NCI-H1694 treated with DMSO at 0.1 percent for 48 hours (cell line): ENCODE data around the gene ANKRD44.

Experiments used
- DNase-seq: peaks from one replicate; lab custom pipeline; 2025; lab: John Stamatoyannopoulos, UW

The ANKRD44 gene

DNA sequence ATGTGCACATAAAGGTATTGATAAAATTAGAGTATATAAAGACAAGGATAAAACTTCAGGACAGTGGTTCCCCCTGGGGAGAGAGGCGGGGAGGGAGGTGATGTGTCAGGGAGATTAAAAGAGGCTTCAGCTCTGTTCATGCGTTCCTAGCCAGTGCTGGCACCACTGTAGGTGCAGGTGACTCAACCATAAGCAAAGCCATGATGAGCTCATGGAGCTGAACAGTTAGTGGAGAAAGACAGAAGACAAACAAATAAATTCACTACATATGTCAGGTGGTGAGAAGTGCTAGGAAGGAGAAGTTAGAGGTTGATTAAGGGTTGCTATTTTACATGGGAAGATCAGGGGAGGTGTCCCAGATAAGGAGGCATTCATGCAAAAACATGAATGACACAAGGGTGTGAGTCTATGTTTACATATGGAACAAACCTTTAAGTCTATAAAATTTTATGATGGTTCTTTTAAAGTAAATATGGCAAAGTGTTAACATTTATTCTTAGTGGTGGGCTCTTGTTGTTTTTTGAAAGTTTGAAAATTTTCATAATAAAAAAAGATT, 136.0 kb downstream of the ANKRD44 start:
- no peak for DNase-seq

DNA sequence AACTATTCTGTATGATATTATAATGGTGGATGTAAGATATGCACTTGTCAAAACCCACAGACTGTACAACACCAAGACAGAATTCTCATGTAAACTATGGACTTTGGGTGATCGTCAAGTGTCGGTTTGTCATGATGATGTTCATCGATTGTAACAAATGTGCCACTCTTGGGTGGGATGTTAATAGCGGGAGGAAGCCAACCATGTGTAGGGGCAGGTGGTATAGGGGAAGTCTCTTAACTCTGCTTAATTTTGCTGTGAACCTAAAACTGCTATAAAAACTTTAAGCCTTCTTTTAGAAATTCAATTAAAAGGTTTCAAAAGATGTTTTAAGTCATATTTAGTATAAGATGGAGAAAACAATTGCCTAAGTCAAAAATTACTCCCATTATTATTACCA, 139.0 kb downstream of the ANKRD44 start:
- DNase-seq = no peak

DNA sequence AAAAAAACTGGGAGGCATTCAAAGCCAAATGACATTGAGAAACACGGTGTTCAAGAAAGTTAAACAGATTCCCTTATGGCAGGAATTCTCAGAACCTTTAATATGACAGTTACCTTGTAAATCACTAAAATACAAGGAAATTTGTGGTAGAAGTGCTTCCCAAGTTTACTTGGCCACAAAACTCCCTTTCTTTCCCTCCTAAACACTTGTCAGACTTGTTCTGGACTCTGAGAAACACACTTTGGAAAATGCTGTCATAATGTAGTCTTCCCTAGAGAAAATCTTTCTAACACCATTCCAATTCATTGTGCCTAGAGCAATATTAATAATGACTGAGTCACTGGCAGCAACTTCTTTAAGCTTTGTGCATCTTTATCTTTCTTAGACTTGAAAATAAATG, 140.4 kb downstream of the ANKRD44 start:
- DNase-seq = no peak

DNA sequence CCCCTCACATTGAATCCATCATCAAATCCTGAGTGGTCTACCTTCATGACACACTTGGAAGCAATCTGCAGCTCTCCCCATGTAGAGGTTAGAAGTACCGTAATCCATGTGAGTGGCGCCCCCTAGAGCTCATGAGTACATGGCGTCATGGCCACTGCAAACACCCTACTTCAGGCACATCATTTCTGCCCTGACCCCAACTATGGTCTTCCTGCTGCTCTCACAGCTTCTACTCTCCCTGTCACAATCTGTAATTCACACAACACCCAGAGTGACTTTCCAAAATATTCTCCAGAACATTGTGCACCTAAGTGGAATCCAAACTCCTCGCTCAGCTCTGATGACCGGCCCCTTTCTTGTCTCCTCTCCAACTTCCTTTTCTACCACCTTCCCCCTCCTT, 141.9 kb downstream of the ANKRD44 start:
- DNase-seq = peak; percentile 79

DNA sequence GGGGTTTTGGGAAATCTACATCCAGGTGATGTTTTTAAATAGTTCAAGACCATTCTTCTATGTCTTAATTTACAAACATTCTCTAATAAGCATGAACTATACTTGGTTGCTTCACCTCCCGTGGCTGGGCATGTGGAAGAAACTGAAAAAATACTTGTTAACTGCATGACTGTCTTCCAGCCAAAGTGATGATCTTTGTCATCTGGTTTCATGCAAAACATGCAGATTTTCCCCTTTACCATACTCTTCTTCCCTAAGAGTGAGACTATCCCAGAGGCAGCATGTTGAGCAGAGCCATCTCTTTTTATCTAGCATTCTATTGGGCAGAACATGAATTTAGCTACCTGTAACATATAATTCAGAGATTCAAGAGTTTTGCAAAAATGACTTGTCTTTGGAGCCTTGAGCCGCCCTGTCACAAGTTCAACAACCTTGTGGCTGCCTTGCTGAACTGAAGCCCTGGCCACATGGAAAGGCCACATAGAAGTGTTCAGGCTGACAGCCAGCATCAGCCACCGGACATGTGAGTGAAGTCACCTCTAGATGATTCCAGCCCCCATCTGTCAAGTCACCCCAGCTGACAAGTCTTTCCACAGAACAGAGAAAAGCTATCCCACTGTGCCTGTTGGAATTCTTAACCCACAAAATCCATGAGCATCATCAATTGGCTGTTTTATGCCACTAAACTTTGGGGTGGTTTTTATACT, 142.8 kb downstream of the ANKRD44 start:
- no peak for DNase-seq

DNA sequence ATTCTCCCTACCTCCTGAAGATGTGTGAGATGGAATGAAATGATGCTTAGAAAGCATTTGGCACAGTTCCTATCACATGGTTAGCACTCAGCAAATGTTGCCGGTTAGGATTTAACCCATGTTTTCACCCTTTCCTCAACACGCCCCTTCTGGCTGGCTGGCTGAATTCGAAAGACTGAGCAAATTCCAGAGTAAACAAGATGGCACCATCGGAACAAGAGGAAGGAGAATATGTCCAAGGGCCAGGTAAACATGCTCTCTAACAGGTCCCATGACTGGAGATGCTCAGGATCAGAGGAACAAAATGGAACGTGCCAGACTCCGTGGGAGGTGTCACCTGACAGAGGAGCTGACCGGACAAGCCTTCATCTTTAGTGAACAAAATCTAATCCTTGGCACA, 145.6 kb downstream of the ANKRD44 start:
- no peak for DNase-seq

DNA sequence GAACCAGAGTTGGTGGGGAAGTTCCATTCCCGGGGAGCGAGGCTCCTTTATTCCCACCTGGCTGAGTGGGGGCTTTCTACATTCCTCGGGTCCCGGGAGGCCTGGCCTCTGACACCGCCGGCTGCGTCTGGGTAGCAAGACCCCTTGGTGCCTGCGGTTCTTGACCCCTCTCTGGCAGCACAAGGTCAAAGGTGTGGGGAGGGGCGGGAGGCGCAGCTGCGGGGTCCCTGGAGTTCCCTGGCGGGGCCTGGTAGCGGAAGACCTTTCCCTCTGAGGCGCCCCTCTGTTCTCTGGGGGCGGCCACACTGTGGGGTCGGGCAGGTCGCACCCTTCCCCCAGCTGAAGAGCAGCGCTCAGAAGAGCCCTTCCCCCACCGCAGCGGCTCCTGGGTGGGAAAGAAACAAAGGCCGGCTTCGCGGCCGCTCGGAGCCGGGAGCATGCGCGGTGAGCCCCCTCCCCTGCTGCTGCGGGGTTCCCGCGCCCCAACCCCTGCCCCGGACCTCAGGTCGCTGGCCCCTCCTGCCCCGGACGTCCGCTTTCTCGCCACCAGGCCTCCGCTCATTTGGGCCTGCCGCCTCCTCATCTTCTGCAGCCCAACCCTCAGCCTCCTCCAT, 146.3 kb downstream of the ANKRD44 start:
- DNase-seq = no peak

DNA sequence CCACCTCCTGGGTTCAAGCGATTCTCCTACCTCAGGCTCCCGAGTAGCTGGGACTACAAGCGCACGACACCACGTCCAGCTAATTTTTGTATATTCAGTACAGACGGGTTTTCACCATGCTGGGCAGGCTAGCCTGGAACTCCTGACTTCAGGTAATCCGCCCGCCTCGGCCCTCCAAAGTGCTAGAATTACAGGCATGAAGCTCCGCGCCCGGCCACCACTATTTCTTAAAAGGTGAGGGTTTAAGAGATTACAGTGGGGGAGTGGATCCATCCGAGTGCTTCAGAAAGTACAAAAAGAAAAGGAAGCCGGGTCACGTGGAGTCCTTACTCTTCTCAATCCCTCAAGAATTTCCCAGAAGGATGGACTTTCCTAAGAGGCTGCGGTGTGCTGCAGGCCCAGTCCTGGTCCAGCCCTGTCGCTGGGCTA, 146.9 kb downstream of the ANKRD44 start:
- DNase-seq = no peak

DNA sequence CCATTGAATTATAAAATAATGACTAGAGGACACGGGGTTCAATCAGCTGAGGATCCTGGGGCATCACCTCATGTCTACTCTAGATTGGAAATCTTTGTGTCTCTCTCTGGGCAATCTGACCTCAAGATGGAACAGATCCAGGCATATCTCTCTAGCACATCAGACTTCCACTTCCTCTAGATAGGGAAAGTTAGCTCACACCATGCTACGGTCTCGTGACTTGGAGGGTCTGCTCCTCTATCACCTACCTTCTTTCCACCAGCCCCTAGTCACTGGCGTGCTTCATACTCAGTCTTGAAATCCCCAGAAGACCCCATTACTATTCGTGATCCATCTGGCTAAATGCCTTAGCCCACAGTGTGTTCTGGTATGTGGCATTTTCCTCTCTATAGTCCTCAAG, 148.8 kb downstream of the ANKRD44 start:
- no peak for DNase-seq

DNA sequence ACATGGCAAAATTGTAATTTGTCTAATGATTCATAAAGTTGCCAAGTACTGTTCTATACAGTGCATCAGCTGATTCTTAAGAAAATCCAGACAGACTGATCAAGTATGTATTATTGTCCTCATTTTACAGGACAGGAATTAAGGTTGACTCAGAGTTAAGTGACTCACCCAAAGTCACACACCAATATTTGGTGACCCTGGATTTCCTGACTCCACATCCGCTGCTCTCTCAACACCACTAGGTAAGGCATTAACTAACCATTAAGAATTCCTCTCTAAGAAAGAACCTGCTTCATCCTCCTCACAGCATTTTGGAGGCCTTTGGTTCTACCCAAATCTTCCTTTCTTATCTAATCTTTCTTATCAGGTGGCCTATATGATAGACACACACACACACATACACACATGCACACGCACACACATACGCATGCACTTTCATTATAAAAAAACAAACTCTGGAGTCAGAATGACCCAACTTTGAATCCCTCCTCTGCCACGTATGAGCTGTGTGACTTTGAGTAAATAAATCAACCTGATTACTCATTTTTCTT, 150.8 kb downstream of the ANKRD44 start:
- DNase-seq = no peak

DNA sequence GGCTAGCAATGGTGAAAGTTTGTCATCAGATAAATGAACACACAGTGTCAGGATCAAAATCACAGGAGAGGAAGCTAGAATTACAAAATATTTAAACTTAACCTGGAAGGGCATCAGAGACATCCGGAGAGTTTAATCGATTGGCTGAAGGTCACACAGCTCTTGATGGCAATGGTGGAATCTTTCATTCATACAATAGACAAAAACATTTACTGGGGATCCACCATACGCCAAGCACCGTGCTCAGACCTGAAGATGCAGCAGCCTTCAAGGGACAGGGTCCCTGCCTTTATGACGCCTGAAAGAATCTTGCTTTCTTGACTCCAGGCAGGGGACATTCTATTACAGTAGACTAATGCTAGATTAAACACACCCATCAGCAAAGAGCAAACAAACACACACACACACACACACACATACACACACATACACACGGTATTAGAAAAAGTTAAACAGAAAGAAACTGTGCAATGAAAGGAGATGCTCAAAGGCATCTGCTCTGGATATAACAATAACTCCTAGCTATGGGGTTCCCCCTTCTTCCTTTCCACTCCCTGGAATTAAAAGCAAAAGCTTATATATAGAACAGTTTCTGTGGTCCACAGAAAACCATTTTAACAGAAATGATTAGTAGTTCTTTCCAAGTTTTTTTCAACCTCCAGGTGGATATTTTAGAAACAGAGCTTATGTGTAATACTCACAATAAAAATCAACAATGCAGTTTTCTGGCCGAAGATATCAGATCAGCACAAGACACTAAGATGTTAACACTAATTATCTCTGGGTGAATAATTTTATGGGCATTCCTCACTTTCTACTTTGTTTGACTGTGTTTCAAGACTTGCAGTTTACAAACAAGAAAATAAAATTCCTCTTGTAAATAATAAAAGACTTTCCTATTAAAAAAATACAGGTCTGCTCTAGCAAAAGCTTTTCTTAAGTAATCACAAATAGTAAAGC, 151.7 kb downstream of the ANKRD44 start:
- DNase-seq = no peak

DNA sequence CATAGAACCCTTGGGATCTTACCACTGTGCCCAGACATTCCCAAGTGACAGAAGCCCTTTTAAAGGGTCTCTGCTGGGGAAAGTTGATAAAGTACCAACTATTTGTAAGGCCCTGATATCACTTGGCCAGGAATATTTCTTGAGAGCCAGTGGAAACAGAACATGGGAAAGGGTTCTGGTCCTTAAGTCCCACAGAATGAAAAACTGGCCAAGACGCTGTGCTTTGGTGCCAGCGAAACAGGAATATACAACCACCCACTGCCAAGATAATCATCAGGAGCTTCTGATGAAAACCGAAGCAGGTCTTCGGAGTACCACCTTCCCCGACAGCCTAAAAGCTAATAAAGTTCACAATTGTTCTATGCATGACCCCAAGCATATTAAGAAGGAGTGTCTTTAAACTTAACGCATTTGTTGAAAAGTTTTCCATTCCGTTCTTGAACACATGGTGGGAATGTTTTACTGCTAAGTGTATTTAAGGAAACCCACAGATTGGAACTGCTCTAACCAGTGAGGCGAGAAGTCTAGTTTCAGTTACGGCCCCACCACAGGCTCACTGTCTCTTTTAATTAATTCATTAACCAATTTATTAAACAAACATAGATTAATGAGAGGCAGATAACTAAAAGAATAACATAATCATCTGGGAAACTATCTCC, 152.6 kb downstream of the ANKRD44 start:
- no peak for DNase-seq

DNA sequence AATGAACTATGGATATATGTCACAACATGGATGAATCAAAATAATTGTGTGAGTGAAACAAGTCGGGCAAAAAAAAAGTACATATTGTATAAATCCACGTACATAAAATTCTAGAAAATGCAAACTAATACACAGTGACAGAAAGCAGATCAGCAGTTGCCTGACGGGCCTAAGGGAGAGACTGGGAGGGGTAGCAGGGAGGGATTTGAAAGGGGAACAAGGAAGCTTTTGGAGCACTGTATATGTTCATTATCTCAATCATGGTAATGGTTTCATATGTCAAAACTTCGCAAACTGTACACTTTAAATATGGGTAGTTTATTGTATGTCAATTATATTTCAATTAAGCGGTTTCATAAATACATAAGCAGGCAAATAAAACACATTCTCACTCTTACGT, 153.8 kb downstream of the ANKRD44 start:
- DNase-seq = no peak

DNA sequence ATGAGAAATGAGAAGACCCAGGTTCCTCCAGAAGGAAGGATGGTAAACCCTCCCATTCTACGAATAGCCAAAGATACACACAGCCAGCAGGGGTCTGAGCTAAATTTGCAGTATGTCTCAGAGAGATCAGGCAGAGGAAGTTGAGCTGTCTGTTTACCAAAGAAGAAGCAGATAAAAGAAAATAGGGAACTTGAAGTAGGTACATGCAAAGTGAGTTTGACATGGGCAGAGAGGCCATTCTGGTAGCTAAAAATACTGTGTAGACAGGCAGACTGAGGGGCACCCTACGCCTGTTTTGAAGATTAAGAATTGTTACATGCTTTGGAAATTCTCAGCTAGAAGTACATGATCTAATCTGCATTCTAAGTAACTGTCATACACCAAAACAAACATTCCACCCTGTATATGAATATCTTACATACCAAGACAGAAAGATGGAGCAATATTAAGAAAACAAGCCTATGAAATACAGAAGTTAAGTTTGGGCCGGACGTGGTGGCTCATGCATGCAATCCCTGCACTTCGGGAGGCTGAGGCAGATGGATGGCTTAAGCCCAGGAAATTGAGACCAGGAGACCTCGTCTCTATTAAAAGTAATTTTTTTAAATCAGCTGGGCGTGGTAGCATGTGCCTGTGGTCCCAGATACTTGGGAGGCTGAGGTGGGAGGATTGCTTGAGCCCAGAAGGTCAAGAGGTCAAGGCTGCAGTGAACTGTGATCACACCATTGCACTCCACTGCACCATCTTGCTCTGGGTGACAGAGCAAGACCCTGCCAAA, 157.9 kb downstream of the ANKRD44 start:
- DNase-seq = no peak

DNA sequence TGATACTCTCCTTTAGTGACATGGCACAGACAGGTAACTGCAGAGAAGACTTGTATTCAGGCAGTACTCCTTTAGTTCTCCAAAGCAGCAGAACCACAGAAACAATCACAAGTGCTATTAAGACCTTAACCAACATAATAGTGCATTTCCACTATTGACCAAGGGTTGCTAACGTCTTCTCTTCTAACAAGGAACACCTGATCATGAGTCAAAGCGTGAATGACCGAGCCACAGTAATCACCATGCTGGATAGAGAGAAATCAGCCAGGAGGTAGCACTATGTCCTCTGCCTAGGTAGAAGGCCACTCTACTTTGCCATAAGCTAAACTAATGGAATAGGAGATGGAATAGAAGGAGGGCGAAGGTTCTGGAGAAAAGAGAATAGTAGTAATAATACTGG, 161.0 kb downstream of the ANKRD44 start:
- no peak for DNase-seq

DNA sequence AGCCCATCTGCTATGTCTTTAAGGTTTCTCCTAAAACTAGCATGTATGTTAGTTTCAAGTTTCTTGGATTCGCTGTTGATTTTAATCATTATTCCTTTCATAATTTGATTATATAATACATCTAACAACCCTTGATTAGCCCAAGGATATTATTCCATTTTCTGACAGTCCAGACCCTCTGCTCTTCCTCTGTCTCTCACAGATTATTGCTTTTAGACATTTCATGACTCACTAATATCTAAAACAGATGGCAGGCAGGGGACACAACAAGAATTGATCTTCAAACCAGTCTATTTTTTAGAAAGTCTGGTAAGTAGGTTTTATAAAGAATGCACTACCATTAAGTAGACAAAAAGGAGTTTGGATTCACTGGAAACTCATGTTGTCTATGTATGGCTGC, 162.2 kb downstream of the ANKRD44 start:
- DNase-seq = no peak

DNA sequence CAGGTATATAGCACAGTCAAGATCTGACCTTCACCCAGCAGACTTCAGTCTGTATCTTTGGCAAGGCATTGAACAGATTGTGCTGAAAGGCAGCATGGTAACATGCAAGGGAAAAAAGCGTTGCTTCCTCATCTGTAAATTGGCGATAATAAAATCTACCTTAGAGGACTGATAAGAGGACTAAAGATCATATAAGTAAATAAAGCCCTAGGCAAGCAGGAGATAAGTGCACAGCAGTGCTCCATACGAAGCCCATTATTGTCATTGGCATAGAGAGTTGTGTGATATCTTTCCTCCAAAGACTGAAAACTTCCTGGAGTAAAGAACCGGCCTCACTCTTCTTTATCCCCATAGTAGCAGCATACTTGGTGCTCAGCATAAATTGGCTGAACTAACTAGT, 162.6 kb downstream of the ANKRD44 start:
- no peak for DNase-seq

DNA sequence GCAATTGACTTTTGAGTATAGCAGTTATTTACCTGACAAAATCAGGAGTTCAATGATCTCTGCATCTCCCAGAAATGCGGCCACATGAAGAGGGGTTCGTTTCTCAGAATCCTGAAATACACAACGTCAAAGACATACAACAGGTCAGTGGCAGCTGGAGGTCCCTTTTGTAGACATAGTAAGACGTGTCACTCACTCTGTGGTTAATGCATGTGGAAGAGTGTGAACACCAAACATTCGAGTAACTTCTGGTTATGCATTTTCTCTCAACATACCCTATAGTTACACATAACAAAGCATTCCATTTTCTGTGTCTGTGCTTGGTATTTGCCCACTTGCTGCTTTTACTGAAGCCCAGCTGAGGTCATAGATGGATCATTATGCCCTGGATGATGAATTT, 163.6 kb downstream of the ANKRD44 start:
- no peak for DNase-seq

DNA sequence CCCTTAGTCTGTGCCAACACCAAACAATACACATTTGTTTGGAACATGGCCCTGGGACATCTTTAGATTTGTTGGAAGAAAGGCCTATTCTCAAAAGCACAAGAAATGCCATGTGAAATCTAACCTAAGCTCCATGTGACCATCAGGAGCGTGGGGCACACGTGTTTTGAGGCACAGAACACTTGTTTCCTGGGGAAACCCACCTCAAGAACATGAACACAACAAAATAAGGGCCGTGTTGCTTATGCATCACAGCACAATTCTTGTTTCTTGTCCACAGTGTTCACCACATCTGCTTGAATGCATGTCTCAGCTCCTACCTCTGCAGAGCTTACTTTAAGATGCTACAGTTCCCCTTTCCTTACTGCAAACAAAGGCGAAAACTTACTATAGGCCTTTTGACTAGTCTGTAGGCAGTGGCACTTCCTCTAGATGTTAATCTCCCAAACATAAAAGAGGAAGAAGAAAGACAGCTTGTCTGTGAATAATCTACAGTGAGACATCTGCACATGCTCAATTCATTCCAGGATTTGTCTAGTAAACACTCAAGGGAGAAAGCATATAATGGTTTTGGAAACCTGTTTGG, 165.0 kb downstream of the ANKRD44 start:
- DNase-seq = no peak

DNA sequence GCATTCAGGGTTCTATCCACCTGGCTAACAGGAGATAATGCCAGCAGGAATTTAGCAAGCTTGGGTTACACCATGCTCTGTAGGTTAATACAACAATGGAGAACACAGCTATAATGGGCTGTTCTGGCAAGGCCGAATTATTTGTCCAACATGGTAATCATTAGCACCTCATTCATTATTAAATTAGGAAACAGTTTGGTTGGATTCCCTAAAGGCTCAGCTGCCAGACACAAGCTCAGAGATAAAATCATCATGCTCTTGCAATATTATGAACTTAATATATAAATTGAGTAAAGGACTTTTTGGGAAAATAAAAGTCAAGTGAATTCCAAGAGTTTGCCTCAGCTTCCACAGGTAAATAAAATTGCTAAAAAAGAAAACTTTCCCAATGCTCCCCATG, 166.4 kb downstream of the ANKRD44 start:
- no peak for DNase-seq
